Loucy (cell line): ENCODE measurements around the gene MACROD2.

Source experiments
- CTCF ChIP-seq: fragments of 200-600 bp; sonication (generic); conservative IDR thresholded peaks from 2 replicates; pipeline ENCODE4 v1.5.1; 2014; ENCODE audit warnings: mild to moderate bottlenecking, antibody characterized with exemption, low read length
- EZH2phosphoT487 ChIP-seq: fragments of 200-600 bp; IDR thresholded peaks from 2 replicates; pipeline ENCODE4 v1.6.1; 2018; ENCODE audit warnings: antibody characterized with exemption, mild to moderate bottlenecking, moderate library complexity, borderline replicate concordance

GRCh38 chr20:14336686-14337085 lies 341.4 kb downstream of the MACROD2 start:
- TF ChIP-seq CTCF = no peak
- TF ChIP-seq EZH2phosphoT487 = no peak
